Neural progenitor cell (in vitro differentiated cells): ENCODE data around the gene EHBP1.

Source experiments
- EZH2 ChIP-seq: fragments of 200-600 bp; sonication (generic); IDR thresholded peaks from 2 replicates; pipeline ENCODE4 v1.6.1; 2017; ENCODE audit warnings: antibody characterized with exemption, mild to moderate bottlenecking, moderate library complexity
- EZH2phosphoT487 ChIP-seq: fragments of 200-600 bp; sonication (generic); IDR thresholded peaks from 2 replicates; pipeline ENCODE4 v1.6.1; 2017; ENCODE audit warnings: antibody characterized with exemption
- TF ChIP-seq, protein P1 (sequence below): fragments of 200-600 bp; sonication (generic); IDR thresholded peaks from 2 replicates; pipeline ENCODE4 v1.5.1; 2017; ENCODE audit warnings: antibody characterized with exemption, mild to moderate bottlenecking

DNA sequence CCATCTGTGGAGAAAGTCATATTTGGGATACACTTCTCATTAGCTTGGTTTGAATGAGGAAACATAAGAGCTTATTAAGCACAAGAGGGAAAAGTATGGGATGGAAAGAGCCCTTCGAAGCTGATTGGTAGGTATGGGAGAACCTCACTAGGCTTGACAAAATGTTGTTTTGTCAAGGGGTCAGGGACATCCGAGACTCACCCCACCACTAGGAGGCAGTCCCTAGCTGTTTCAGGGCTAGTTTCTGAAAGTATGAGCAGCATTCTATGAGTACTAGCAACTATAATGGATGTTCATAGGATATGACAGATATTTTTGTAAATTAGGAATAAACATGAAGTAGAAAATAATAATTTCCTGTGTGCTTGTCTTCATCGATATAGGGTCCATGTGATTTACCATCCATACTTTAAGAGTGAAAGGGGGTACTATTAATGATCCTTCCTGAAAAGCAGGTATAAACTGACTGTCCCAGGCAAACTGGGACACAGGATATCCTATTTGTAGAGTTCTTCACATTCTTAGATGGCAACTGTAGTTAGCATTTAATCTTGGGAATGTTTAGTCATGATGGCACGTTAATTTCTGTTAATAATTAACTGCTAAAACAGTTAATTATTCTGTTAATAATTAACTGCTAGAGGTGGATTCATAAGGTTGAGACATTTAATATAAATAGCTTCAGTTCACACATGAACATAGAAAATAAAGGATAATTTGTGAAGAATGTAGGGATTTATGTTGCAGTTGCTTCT is 373.5 kb downstream of the EHBP1 start:
- no peak for TF ChIP-seq EZH2
- TF ChIP-seq, protein P1, sequence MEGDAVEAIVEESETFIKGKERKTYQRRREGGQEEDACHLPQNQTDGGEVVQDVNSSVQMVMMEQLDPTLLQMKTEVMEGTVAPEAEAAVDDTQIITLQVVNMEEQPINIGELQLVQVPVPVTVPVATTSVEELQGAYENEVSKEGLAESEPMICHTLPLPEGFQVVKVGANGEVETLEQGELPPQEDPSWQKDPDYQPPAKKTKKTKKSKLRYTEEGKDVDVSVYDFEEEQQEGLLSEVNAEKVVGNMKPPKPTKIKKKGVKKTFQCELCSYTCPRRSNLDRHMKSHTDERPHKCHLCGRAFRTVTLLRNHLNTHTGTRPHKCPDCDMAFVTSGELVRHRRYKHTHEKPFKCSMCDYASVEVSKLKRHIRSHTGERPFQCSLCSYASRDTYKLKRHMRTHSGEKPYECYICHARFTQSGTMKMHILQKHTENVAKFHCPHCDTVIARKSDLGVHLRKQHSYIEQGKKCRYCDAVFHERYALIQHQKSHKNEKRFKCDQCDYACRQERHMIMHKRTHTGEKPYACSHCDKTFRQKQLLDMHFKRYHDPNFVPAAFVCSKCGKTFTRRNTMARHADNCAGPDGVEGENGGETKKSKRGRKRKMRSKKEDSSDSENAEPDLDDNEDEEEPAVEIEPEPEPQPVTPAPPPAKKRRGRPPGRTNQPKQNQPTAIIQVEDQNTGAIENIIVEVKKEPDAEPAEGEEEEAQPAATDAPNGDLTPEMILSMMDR = peak; percentile 45
- TF ChIP-seq EZH2phosphoT487 = no peak
